ACHN (cell line): ENCODE measurements around the gene KRT2.

Source experiments
- DNase-seq: peaks from one replicate; pipeline ENCODE4 v3.0.0-alpha.2; 2015
- in situ Hi-C: cut with HindIII; loops from 2 replicates; pipeline ENCODE4 v1.10.0; 2017; ENCODE audit warnings: low sequenced_read_pairs, low pct_ligation_motif_present, low pct_unique_long_range_greater_than_20kb

KRT2 gene

DNA sequence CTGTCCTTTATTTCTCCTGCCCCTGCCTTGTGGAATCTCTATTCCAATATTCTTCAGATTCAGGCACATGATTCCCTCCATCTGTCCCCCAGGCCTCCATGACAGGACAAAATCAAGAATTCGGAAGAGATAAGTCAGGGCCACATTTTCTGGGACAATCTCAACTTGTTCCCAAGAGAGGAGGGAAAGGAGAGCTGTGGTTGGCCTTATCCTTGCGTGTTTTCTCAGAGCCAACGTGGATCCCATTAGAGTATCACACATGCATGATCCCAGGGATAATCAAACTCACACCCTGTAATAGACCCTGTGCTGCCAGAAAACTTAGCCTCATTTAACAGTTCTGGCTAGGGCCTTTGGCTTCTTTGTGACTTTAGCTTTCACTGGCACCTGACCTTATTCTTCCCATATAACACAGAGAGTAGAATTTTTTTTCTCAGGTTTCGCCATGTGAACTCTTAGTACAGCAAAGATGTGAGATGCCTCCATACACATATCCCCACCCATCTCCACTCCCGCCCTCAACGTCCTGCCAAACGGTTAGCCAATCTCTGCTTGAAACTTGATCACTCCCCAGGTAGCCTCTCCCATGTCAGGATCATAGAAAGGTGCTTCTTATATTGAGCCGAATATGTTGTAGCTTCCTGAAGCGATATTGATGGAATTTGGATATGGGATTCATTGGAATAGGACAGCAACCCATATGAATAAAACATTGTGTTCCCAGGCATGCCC is 34.9 kb upstream of the KRT2 start:
- DNase-seq = no peak
- in situ Hi-C loops = no loop called here

DNA sequence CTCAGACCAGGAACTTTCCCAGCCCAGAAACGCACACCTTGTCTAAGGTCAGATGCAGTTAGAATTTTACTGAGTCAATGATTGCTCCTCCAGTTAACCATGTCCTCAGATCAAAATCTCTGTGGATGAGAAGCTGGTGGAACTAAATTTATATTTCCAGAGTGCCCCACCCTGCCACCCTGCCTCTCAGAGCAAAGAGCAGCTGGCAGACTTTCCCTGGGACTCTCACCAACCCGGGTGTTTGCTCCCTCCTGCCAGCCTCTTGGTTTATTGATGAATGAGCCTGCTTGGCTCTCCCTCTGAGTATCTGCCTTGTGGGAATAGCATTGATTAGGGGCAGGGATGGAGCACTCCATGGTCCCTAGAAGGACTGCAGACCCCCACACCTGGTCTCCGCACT is 34.1 kb upstream of the KRT2 start:
- in situ Hi-C loops = no loop called here
- DNase-seq = no peak

GRCh38 chr12:52685406-52685890 is 33.4 kb upstream of the KRT2 start:
- DNase-seq = no peak
- in situ Hi-C loops = no loop called here

GRCh38 chr12:52684431-52684830 is 32.4 kb upstream of the KRT2 start:
- in situ Hi-C loops = no loop called here
- no peak for DNase-seq

DNA sequence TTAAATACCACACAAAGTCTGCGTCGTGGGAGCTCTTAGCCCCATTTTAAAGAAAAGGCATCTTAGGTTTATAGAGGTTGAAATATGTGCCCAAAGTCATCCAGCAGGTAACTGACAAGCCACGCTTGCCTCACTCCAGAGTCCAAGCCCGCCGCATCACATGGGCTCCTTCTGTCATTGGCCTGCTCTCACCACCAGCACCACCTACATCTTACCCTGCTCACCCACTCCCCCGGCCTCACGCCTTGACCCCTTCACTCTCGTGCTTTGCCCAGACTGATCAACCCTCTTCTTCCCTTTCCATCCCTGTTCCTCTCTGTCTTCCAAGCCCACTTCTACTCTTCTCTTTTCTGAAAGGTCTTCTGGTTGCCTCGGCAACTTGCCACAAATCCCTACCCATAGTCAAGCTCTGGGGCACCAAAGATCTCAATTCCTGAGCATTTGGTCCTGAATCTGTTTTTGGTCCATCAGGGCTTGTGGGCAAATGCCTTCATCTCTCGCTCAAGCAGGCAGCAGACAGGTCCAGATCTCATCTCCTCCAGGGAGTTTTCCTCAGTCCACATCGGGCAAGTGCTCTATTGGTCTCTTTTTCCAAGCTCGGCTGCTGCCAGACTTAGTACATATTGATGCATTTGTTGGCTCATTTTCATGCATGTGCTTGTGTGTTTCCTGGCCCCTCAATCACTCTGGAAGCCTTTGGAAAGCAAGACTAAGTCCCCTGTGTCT is 31.7 kb upstream of the KRT2 start:
- in situ Hi-C loops = no loop called here

GRCh38 chr12:52682938-52683574 is 31.0 kb upstream of the KRT2 start:
- in situ Hi-C loops = no loop called here
- no peak for DNase-seq

More for the DNA sequence above, 31.7 kb upstream of the KRT2 start:
- no peak for DNase-seq

- in situ Hi-C loops = no loop called here
- DNase-seq = no peak
Measured at GRCh38 chr12:52682381-52682660, 30.3 kb upstream of the KRT2 start.

DNA sequence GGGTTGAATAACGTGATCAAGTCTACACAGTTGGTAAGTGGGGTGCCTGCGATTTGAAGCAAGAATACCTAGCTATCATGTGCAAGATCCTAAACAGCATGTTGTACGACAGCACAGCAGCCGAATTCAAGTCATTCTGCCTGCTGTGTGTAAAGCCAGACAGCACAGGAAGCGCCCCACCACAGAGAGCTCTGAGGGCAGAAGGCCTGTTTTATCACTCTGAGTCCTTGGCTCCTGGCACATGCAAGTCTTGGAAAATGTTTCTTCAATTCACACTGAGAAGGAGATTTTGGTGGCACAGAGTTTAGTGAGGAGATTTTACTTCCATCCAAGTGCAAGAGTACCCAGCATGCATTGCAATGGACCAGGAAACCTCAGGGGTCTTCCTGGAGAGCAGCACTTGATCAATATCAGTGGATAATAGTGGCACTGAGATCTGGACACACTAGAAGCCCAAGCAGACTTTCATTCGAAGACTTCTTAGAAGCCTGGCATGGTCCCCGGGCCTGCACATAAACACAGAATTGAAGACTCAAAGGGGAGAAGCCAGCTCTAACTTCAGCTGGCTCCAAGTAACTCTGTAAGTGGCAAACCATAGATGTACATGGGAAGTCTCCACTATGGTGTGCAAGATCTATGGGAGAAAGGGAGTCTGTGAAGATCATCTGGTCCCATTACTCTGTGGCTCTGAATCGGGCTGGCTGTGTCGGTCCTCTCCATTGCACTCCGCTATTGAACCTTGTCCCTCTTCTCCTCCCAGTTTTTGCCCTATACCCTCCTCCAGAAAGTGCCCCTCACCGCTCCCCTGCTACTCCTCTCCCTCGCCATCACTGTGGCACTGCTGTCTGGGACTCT is 29.7 kb upstream of the KRT2 start:
- in situ Hi-C loops = no loop called here
- no peak for DNase-seq

DNA sequence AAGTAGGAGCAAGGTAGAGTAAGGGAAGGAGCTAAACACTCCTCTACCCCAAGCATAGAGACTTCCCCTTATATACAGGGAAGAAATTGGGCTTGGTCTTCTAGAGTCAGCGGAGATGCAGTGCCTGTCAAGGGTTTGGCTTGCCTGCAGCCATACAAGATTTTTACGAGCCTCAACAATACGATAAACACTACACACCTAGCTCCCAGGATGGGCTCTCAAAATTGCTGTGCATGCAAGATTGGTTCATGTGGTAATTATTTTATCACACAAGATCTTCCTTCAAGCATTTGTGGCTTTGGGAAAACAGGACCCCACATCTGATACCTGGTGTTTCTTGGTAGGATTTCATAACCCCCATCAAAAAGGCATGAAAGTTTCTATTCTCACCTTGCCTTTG is 28.4 kb upstream of the KRT2 start, which contains the start of gene KRT1:
TSS of gene KRT1 (minus strand) at position 45 of the 400 bp plus-strand sequence. CDS start 59 bp downstream, outside the sequence.
- in situ Hi-C loops = no loop called here
- no peak for DNase-seq

DNA sequence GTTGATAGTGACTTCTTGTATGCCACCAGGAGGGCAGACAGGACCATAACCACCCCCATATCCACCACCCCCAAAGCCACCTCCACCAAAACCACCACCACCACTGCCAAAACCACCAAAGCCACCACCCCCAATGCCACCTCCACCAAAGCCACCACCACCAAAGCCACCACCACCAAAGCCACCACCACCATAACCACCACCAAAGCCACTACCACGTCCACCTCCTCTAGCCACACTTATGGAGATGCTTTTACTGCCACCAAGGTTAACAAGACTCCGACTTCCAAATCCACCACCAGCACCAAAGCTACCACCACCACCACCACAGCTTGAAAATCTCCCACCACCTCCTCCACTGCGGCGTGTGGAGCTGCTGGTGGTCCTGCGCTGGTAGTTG is 27.9 kb upstream of the KRT2 start:
- in situ Hi-C loops = no loop called here
- DNase-seq = no peak

GRCh38 chr12:52677671-52678070 is 25.7 kb upstream of the KRT2 start:
- in situ Hi-C loops = no loop called here
- DNase-seq = no peak

DNA sequence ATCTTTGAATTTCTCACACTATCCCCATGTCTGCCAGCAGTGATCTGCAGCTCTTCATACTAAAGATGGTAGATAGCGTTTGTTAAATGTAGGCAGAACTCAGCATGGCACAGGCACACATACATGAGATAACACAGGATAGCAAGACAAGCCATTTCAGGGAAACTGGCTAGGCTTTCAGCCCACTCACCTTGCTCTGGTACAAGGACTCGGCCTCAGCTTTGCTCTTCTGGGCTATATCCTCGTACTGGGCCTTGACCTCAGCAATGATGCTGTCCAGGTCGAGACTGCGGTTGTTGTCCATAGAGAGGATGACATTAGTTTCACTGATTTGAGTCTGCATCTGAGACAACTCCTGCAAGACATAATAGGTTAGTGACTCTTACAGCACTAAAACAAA is 25.1 kb upstream of the KRT2 start:
- DNase-seq = no peak
- in situ Hi-C loops = no loop called here

DNA sequence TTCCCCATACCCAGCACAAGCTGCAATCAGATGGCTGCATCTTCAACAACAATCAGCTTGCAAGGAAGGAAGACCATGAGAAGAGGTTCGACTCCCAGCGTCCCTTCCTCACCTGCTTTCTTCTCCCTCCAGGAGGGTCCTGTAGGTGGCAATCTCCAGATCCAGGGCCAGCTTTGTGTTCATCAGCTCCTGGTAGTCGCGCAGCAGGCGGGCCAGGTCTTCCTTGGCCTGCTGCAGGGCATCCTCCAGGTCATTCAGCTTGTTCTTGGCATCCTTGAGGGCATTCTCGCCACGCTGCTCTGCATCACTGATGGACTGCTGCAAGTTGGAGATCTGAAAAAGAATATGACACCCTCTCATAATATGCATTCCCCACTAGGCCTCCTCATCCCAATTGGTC is 24.2 kb upstream of the KRT2 start:
- no peak for DNase-seq
- in situ Hi-C loops = no loop called here

GRCh38 chr12:52675301-52675701 is 23.3 kb upstream of the KRT2 start:
- in situ Hi-C loops = no loop called here

GRCh38 chr12:52674433-52674775 is 22.4 kb upstream of the KRT2 start:
- in situ Hi-C loops = no loop called here
- DNase-seq = no peak

More at GRCh38 chr12:52675301-52675701, 23.3 kb upstream of the KRT2 start:
- no peak for DNase-seq

DNA sequence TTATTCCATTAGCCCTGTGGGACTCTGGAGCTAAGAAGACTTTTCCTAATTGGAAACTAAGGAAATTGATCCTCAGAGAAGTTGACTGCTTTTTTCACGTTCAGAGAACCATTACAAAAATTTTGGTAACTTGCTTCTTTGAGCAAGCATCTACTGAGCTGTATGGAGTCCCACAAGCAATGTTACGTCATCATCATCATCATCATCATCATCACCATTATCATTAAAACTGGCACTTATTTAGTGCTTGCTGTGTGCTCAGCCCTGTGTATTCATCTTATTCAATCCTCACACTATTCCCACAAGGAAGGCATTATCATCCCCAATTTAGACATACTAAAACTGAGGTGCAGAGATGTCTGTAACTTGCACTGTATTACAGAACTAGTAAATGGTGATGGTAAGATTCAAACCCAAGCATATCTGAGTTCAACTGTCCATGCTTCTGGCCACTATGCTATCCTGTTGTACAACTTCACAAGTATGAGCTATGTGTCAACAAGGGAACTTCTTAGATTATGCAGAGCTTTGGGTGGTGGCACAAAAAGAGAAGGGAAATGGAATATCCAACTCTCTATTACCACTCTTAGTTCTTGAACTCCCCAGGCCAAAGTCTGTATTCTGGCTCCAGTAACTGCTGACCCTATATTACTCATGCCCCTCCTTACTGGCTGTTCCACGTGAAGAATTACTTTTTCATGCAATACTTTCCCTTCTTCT is 21.9 kb upstream of the KRT2 start:
- DNase-seq = no peak
- in situ Hi-C loops = no loop called here

GRCh38 chr12:52673217-52673616 is 21.2 kb upstream of the KRT2 start:
- no peak for DNase-seq

GRCh38 chr12:52672321-52672933 is 20.4 kb upstream of the KRT2 start:
- DNase-seq = no peak
- in situ Hi-C loops = no loop called here

More at GRCh38 chr12:52673217-52673616, 21.2 kb upstream of the KRT2 start:
- in situ Hi-C loops = no loop called here
